GM12801 (cell line): ENCODE data around the gene JAK3.
A peak's percentile ranks its signal among the peaks of the same experiment; 100 is the strongest.

Experiments
- TF ChIP-seq, protein P1 (sequence below): IDR thresholded peaks from one replicate; pipeline ENCODE4 v1.5.1; 2011; ENCODE audit warnings: control low read depth; ENCODE audit not compliant: insufficient read length; ENCODE audit errors: extremely low read depth

Gene JAK3

GRCh38 chr19:17863520-17864182, 15.9 kb upstream of the JAK3 start:
- TF ChIP-seq, protein P1, sequence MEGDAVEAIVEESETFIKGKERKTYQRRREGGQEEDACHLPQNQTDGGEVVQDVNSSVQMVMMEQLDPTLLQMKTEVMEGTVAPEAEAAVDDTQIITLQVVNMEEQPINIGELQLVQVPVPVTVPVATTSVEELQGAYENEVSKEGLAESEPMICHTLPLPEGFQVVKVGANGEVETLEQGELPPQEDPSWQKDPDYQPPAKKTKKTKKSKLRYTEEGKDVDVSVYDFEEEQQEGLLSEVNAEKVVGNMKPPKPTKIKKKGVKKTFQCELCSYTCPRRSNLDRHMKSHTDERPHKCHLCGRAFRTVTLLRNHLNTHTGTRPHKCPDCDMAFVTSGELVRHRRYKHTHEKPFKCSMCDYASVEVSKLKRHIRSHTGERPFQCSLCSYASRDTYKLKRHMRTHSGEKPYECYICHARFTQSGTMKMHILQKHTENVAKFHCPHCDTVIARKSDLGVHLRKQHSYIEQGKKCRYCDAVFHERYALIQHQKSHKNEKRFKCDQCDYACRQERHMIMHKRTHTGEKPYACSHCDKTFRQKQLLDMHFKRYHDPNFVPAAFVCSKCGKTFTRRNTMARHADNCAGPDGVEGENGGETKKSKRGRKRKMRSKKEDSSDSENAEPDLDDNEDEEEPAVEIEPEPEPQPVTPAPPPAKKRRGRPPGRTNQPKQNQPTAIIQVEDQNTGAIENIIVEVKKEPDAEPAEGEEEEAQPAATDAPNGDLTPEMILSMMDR: no peak

DNA sequence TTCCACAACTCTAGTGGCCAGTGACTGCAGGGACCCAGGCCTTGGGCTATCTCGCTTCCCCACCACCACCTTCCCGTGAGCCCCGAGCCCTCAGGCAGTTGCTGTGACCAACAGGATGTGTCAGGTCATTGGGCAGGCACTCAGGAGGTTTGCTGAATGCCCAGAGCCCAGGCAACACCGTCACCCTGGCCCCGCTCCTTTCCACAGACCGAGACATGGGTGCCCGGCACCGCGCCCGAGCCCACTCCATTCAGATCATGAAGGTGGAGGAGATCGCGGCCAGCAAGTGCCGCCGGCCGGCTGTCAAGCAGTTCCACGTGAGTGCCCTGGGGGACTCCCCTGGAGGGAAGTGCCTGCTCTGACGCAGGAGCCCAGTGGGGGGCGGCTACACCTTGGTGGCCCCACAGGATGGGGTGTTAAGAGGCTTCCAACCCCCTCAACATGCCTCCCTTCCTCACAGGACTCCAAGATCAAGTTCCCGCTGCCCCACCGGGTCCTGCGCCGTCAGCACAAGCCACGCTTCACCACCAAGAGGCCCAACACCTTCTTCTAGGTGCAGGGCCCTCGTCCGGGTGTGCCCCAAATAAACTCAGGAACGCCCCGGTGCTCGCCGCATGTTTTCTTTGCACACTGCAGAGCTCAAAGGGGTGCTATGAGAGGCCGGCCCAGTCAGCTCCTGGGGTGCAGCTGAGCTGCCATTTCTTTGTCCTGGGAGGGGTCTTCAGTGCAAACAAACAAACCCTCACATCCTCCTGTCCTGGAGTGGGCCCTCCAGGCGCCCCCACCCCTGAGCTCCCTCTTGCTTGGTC, 15.1 kb upstream of the JAK3 start:
- TF ChIP-seq, protein P1: no peak

DNA sequence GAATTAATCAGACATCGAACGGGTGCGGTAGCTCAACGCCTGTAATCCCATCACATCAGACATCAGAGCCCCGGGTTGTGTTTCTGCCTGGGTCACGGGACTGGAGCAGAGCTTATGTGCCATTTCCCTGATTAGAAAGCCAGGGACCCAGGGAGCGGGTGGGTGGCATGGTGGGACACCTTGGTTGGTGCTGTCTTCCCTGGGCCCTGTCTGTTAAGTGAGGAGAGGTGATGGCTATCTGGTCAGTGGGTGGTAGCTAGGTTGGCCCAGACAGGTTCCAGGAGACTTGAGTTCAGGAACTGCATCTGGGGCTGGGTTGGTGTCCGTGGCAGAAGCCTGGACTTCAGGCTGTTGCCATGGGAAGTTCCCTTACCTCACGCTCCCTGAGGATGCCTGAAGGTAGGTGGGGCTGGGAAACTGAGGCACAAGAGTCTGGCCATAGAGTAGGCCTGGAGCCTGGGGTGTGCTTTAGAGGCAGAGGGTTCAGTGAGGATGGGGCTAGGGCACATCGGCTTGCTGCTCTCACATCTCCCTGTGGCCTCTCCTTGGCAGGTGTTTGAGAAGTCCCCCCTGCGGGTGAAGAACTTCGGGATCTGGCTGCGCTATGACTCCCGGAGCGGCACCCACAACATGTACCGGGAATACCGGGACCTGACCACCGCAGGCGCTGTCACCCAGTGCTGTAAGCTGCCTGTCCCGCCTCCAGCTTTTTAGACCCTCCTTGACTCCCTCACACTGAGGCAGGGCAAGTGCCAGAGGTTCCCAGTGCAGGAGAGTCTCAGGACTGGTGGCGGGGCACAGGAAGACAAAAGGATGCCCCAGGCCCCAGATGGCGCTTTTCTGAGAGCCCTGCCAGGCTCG, 14.0 kb upstream of the JAK3 start:
- TF ChIP-seq, protein P1: no peak

DNA sequence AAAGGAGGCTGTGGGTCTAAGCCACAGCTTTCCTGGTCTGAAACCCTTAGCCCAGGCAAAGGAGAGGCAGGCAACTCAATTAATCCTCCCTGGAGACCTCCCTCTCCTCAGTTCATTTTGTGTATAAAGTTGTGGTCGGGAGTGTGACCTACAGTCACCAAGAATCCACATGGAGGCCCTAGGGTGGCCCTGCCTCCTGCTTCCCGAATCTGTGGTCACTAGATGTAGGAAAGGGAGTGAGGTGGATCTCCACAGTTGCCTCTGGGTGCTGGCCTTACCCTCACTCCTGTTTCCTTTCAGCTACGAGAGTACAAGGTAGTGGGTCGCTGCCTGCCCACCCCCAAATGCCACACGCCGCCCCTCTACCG, 13.2 kb upstream of the JAK3 start:
- TF ChIP-seq, protein P1: no peak

GRCh38 chr19:17860331-17860992, 12.7 kb upstream of the JAK3 start:
- TF ChIP-seq, protein P1: no peak

DNA sequence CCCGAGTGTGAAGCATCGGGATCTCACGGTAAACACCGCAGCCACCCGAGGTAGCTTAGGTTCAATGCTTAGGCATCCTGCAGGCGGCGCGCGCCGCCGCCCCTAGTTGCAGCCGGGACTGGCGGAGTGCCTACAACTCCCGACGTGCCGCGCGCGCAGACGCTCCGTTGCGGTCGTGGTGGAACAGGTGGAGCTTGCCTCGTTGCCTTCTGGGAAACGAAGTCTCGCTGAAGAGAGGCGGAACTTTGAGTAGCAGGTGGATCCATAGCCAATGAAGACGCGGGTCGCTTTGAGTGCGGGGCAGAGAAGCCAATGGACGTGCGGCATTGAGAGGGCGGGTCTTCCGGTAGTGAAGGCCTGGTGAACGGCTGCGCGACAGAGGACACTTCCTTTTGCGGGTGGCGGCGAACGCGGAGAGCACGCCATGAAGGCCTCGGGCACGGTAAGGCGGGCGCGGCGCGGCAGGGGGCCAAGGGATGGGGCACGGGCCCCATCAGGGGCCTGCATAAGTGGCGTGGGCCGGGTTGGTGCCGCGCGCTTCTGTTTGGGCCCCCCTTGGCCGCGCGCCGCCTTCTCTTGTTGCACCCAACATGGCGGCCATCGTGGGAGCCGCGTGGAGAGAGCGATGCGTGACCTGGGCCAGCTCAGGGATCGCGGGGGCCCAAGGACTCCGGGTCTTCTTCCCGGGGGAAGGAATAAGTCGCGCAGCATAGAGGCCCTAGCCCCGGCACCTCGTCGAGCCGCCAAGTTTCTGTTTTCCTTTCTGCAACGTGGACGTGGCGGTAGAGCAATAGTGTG, 11.9 kb upstream of the JAK3 start, which contains the start of gene RPL18A:
TSS of gene RPL18A (plus strand) at position 378 of the 798 bp plus-strand sequence. CDS start at position 425, 47 bp downstream.
- TF ChIP-seq, protein P1: peak; percentile 86
